M059J (cell line): ENCODE results near the gene FXYD7. TPM values are rescaled to one million over a fixed set of nuclear protein-coding genes. Genes with fewer than 3 reads are reported as not detected.
A peak's percentile ranks its signal among the peaks of the same experiment; 100 is the strongest.

Source experiments
- DNase-seq: peaks from one replicate; pipeline ENCODE4 v3.0.0-alpha.2; 2012; ENCODE audit warnings: low read depth
- total RNA-seq: library from RNA; depleted of rRNA; stranded (reverse); fragments of >200 nt; shearing (Covaris generic); gene quantifications from 2 replicates; pipeline ENCODE4 v1.2.3, GENCODE V29; 2014

FXYD7 gene
- total RNA-seq, 1 experiment from 2014 or later, result not detected

GRCh38 chr19:35110974-35111373 lies 32.1 kb upstream of the FXYD7 start:
- no peak for DNase-seq

GRCh38 chr19:35112995-35113688 lies 29.9 kb upstream of the FXYD7 start:
- DNase-seq, result no peak

- peak; percentile 20 for DNase-seq
Measured at GRCh38 chr19:35114353-35115176, 28.5 kb upstream of the FXYD7 start.

- DNase-seq, result no peak
Measured at GRCh38 chr19:35115177-35115951, 27.7 kb upstream of the FXYD7 start, which contains the start of gene FXYD3. TSS of gene FXYD3 (plus strand) at chr19:35115823. CDS start at chr19:35119377, 3,554 bp downstream.

GRCh38 chr19:35116072-35116801 lies 26.8 kb upstream of the FXYD7 start:
- no peak for DNase-seq

DNA sequence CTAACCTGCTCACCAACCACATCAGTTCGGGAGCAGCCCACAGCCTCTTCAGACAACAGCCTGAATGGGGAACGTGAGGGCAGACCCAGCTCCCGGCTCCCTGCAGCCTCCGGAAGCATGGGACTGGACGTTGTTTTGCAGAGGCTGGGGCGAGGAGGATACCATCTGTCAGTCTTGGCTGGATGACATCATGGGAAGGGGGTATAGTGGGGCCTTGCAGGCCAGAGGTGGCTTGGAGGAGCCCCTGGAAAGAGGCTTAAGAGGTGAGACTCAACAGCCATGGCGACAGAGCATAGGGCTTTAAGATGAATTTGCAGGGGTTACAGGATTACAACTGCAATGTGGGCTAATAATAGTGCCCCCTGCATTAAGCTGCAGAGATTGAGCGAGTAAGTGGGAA lies 25.9 kb upstream of the FXYD7 start:
- no peak for DNase-seq

DNA sequence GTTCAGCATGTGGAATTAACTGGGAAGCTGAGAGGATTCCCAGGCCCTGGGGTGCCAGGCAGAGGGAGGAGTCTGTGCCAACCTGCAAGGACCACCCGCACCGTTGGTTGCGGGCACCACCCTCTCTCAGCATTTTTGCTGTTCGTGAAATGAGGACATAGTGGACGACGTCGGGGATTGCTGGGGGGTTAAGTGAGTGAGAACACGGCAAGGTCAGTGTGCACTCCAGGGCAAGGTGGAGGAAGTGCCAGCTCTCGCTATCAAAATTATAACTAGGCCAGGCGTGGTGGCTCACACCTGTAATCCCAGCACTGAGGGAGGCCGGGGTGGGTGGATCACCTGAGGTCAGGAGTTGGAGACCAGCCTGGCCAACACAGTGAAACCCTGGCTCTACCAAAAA lies 25.3 kb upstream of the FXYD7 start:
- DNase-seq, result no peak

- DNase-seq, result no peak
Measured at GRCh38 chr19:35118268-35119020, 24.6 kb upstream of the FXYD7 start.

DNA sequence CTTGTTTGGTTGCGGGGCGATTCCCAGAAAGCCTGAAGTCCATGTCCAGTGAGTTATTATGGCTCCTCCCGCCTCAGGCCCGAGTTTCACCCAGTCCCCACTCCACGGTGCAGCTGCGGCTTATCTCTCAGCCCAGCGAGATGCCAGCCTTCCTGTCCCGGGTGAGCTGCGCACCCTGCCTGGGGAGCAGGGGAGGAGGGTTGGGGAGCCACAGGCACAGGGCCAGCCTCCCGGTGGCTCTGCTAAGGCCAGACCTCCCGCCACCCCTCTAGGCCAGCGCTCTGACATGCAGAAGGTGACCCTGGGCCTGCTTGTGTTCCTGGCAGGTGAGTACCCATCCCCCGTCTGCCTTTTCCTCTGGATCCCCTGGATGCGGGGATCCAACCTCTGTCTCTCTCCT lies 24.0 kb upstream of the FXYD7 start:
- DNase-seq, result no peak

DNA sequence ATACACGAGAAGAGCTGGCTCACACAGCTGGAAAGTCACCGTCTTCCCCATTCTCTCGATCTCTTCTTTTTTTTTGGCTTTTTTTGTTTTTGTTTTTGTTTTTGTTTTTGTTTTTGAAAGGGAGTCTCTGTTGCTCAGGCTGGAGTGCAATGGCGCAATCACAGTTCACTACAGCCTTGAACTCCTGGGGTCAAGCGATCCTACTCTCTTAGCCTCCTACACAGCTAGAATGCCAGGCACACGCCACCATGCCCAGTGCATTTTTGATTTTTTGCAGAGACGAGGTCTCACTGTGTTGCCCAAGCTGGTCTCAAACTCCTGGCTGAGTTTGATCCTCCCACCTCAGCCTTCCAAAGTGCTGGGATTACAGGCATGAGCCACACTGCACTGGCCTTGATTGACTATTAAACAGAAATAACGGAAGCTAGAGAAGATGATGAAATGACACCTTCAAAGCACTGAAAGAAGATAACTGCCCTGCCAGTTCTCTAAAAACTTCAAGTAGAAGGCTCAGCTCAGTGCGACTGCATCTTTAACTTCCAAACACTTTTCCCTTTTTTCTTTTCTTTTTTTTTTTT lies 23.4 kb upstream of the FXYD7 start:
- no peak for DNase-seq

GRCh38 chr19:35120492-35120891 lies 22.6 kb upstream of the FXYD7 start:
- peak; percentile 52 for DNase-seq

DNA sequence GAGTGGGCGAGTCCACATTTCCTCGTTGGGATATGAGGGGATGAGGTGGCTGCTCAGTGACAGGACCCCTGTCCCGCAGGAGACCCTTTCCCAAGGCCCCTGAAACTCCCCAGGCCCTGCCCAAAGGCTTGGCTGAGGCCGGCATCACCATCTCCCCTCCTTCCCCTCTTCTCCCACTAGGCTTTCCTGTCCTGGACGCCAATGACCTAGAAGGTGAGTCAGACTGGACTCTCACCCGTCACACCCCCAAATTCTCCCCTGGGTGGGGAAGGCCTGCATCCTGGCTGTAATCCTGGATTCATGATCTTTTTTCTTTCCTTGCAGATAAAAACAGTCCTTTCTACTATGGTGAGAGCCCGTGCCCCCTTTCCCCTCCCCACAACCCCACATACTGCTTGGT lies 22.2 kb upstream of the FXYD7 start:
- no peak for DNase-seq

DNA sequence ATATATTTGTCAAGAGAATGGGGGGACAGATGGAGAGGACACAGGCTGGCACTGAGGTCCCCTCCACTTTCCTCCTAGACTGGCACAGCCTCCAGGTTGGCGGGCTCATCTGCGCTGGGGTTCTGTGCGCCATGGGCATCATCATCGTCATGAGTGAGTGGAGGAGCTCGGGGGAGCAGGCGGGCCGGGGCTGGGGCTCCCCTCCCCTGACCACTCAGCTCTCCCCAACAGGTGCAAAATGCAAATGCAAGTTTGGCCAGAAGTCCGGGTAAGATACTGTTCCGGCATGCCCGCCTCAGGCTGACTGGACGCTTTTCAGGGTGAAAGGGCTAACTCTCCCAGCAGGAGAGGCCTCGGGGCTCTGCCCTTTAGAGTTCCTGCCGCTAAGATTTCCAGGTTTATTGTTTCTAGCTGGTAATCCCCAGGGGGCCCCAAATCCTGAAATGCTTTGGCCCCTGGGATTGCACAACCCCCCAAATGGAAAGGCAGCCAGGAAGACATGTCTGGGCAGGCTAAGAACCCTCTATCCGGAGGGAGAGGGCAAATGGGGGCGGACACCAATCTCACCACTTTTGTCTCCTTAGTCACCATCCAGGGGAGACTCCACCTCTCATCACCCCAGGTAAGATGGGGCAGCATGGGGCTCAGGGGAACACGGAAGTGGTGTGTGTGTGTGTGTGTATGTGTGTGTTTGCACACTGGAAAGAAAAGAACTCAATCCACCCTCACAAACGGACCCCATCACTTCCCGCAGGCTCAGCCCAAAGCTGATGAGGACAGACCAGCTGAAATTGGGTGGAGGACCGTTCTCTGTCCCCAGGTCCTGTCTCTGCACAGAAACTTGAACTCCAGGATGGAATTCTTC lies 20.1 kb upstream of the FXYD7 start:
- no peak for DNase-seq

GRCh38 chr19:35123573-35123972 lies 19.5 kb upstream of the FXYD7 start:
- DNase-seq, result peak; percentile 49

GRCh38 chr19:35124098-35125060 lies 18.7 kb upstream of the FXYD7 start:
- DNase-seq, result peak; percentile 86

- DNase-seq, result no peak
Measured at GRCh38 chr19:35125270-35125717, 17.8 kb upstream of the FXYD7 start.

DNA sequence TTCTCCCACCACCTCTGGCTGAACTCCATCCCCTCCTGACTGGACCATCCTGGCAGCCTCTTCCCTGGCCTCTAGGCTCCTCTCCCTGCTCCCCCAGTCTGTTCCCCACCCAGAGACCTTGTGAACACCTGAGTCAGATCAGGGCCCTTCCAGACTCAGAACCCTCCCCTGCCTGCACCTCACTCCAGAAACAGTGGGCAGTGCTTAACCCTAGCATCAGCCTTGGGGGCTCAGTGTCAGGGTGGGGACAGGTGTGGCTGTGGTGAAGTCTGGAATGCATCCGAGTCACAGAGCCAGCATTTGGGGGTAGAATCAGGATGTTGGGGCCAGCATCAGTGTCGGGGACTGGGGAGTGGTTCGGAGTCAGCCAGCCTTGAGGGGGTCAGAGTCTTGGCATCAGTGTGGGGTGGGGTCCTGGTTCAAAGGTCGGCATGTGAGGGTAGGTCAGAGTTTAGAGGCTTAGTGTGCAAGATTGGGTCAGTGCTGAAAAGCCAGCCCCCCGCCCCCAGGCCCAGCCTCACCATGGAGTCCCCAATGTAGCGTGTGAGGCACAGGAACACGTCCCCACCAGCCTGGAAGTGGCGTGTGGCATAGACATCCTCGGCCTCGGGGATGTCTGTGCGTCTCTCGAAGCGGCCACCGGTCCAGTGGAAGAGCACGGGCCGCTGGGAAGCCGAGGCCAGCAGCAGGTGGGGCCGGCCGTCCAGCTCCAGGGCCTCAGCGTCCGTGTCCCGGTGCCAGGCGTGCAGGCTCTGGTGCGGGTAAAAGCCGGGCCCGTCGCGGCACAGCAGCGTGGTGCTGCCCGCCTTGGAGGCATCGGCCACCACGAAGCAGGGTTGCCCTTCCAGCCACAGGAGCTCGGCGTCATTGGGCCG lies 17.1 kb upstream of the FXYD7 start:
- no peak for DNase-seq
